ENCODE results near the gene RPS26. TPM values are rescaled to one million over a fixed set of nuclear protein-coding genes. Genes with fewer than 3 reads are reported as not detected.
A peak's percentile ranks its signal among the peaks of the same experiment; 100 is the strongest.

Gene RPS26
- total and polyA plus RNA-seq, 2 of the 13 experiments (the other 11 are each of a cell fraction or from before 2014, with no cell fraction given), result 150 to 421 TPM

- TF ChIP-seq, protein P1, sequence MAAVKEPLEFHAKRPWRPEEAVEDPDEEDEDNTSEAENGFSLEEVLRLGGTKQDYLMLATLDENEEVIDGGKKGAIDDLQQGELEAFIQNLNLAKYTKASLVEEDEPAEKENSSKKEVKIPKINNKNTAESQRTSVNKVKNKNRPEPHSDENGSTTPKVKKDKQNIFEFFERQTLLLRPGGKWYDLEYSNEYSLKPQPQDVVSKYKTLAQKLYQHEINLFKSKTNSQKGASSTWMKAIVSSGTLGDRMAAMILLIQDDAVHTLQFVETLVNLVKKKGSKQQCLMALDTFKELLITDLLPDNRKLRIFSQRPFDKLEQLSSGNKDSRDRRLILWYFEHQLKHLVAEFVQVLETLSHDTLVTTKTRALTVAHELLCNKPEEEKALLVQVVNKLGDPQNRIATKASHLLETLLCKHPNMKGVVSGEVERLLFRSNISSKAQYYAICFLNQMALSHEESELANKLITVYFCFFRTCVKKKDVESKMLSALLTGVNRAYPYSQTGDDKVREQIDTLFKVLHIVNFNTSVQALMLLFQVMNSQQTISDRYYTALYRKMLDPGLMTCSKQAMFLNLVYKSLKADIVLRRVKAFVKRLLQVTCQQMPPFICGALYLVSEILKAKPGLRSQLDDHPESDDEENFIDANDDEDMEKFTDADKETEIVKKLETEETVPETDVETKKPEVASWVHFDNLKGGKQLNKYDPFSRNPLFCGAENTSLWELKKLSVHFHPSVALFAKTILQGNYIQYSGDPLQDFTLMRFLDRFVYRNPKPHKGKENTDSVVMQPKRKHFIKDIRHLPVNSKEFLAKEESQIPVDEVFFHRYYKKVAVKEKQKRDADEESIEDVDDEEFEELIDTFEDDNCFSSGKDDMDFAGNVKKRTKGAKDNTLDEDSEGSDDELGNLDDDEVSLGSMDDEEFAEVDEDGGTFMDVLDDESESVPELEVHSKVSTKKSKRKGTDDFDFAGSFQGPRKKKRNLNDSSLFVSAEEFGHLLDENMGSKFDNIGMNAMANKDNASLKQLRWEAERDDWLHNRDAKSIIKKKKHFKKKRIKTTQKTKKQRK (IDR thresholded peaks at IDR 0.05; ENCODE audit: low read length), result no peak
- TF ChIP-seq THRA (CRISPR knock-in tag; IDR thresholded peaks at IDR 0.05; ENCODE audit: borderline replicate concordance), result no peak
- no peak for TF ChIP-seq MIER3 (CRISPR knock-in tag; IDR thresholded peaks at IDR 0.05; ENCODE audit: borderline replicate concordance)
- no peak for TF ChIP-seq ZNF253 (CRISPR knock-in tag; IDR thresholded peaks at IDR 0.05; ENCODE audit: borderline replicate concordance)
- no peak for TF ChIP-seq FIP1L1 (IDR thresholded peaks at IDR 0.05; ENCODE audit: borderline replicate concordance, insufficient read depth, low read depth, low read length)
- TF ChIP-seq FOSL1 (CRISPR knock-in tag; IDR thresholded peaks at IDR 0.05; ENCODE audit: borderline replicate concordance), result no peak
- TF ChIP-seq ZNF33B (CRISPR knock-in tag; IDR thresholded peaks at IDR 0.05), result no peak
- TF ChIP-seq ZNF510 (CRISPR knock-in tag; IDR thresholded peaks at IDR 0.05; ENCODE audit: low read depth), result no peak
- TF ChIP-seq ZFP91 (CRISPR knock-in tag; IDR thresholded peaks at IDR 0.05; ENCODE audit: borderline replicate concordance), result no peak
- TF ChIP-seq, protein P2, sequence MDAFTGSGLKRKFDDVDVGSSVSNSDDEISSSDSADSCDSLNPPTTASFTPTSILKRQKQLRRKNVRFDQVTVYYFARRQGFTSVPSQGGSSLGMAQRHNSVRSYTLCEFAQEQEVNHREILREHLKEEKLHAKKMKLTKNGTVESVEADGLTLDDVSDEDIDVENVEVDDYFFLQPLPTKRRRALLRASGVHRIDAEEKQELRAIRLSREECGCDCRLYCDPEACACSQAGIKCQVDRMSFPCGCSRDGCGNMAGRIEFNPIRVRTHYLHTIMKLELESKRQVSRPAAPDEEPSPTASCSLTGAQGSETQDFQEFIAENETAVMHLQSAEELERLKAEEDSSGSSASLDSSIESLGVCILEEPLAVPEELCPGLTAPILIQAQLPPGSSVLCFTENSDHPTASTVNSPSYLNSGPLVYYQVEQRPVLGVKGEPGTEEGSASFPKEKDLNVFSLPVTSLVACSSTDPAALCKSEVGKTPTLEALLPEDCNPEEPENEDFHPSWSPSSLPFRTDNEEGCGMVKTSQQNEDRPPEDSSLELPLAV (CRISPR knock-in tag; conservative IDR thresholded peaks at IDR 0.05; ENCODE audit: low read depth), result no peak
- TF ChIP-seq GFI1 (CRISPR knock-in tag; IDR thresholded peaks at IDR 0.05; ENCODE audit: borderline replicate concordance), result no peak
- peak; percentile 52; the same call in 1 of the 2 replicates for TF ChIP-seq RBFOX2 (IDR thresholded peaks at IDR 0.05; ENCODE audit: low read depth, low read length)
- TF ChIP-seq ZNF639 (CRISPR knock-in tag; conservative IDR thresholded peaks at IDR 0.05), result no peak
- TF ChIP-seq ZFP1 (CRISPR knock-in tag; IDR thresholded peaks at IDR 0.05), result no peak
- TF ChIP-seq POLR2G (IDR thresholded peaks at IDR 0.05; ENCODE audit: low read depth, low read length), result 0 out of 2 replicates have a peak, but pooled peaks have one; percentile 4
- TF ChIP-seq, protein P3, sequence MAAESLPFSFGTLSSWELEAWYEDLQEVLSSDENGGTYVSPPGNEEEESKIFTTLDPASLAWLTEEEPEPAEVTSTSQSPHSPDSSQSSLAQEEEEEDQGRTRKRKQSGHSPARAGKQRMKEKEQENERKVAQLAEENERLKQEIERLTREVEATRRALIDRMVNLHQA (CRISPR knock-in tag; IDR thresholded peaks at IDR 0.05), result no peak
- peak; percentile 64 for TF ChIP-seq AGO2 (optimal IDR thresholded peaks at IDR 0.05; ENCODE audit: low read depth, low read length)
- TF ChIP-seq SOX13 (IDR thresholded peaks at IDR 0.05), result no peak
- TF ChIP-seq SOX13 (CRISPR knock-in tag; conservative IDR thresholded peaks at IDR 0.05 in 1 of 2, IDR thresholded peaks at IDR 0.05 in 1 of 2), result no peak
- no peak for TF ChIP-seq ZNF740 (CRISPR knock-in tag; IDR thresholded peaks at IDR 0.05)
These were observed 45.5 kb downstream of the RPS26 start (continued) for GRCh38 chr12:56087220-56087619.
